Right kidney (tissue), 1 donor: ENCODE data around the gene RAB3A.

Experiments used
- DNase-seq: peaks from one replicate; pipeline ENCODE4 v3.0.0-alpha.2; 2016

Gene RAB3A

DNA sequence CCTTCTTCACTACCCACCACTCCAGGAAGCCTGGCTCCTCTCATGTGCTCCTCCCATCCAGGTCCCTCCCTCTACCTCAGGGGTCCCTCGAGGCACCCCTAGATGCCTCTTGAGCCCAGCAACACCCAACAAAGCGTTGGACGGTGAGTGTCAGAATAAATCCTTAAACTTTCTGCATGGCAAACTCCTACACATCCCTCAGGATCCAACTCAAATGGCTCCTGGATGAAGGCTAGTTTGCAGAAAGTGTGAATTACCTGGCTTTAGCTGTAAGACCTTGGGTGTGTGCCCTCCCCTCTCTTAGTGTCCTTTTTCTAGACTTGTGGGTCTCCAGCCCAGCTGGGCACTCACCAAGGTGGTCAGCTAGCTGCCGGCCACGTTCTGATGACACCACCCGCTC, 5.5 kb downstream of the RAB3A start:
- no peak for DNase-seq

DNA sequence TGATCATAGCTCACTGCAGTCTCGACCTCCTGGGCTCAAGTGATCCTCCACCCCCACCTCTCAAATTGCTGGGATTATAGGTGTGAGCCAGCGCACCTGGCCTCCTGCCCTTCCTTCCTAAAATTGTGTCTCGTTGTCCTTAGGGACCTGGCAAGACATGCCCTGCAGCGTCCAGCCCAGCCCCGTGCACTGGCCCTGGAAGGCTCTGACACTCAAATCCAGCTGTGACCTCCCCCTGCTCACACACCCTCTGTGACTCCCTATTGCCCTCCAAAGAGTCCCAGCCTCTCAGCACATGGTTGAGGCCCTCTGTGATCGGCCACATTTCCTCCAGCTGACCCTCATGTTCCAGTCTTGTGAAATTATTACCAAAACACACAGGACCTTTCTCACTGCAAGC, 5.9 kb downstream of the RAB3A start:
- no peak for DNase-seq

DNA sequence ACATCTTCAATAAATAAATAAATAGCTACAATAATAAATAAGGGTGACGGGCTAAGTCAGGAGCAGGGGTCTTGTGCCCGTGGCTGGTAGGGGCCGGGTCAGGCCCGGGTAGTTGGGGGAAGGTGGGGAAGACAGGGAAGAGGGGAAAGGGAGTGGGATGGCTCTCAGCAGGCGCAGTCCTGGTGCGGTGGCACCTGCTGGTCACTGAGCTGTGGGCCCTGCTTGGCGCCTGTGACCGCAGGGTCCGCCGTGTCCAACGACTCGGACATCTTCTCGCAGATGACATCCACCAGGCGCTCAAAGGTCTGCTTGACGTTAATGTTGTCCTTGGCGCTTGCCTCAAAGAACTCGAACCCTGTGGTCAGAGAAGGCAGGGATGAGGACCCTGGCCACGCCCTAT, 6.5 kb downstream of the RAB3A start:
- DNase-seq = no peak

DNA sequence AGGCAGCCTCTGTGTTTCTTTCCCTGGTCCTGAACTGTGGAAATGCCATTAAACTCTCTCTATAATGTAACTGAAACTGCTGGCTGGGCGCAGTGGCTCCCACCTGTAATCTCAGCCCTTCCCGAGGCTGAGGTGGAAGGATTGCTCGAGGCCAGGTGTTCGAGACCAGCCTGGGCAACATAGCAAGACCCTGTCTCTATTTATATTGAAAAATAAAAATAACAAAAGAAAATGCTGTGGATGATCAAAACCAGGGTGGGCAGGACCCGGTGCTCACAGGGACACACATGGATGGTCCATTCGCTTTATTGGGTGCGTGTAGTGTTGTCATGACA, 7.4 kb downstream of the RAB3A start:
- DNase-seq = no peak

- DNase-seq = no peak
Measured at GRCh38 chr19:18194554-18195238, 9.1 kb downstream of the RAB3A start.

- DNase-seq = no peak
Measured at GRCh38 chr19:18194181-18194530, 9.7 kb downstream of the RAB3A start.

DNA sequence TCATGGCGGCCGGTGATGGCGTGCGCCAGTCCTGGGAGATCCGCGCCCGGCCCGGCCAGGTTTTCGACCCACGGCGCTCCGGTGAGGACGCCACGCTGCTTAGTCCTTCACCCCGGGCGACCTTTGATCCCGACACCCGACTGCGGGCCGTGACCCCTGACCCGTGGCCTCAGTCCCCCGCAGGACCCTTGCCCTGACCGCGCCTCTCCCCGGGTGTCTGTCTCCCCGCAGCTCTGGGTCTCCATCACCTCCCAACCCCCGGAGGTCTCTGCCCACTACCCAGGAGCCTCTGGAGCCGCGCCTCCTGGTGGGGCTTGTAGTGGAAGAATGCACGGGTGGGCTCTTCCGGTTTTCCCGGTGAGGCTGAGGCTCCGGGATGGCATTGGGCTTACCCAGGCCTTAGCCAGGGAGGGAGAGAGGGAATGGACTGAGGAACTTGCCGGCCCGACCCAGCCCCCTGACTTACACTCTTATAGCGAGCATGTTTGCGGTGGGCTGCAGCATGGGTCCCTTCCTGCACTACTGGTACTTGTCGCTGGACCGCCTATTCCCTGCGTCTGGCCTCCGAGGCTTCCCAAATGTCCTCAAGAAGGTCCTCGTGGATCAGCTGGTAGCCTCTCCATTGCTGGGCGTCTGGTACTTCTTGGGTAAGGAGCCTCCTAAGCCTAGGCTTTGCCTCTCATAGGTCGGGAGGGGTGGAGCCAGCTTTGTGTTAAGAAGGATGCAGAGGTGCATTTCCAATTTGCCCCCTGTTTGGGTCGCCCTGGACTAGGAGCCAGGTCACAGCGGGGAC, 10.3 kb downstream of the RAB3A start:
- DNase-seq = no peak

- peak; percentile 91 for DNase-seq
Measured at GRCh38 chr19:18192673-18193387, 11.0 kb downstream of the RAB3A start, which contains the start of gene MPV17L2. MPV17L2 (plus strand) TSS chr19:18193218; CDS start chr19:18193282, 64 bp downstream.

GRCh38 chr19:18191640-18192062, 12.2 kb downstream of the RAB3A start:
- DNase-seq = no peak

DNA sequence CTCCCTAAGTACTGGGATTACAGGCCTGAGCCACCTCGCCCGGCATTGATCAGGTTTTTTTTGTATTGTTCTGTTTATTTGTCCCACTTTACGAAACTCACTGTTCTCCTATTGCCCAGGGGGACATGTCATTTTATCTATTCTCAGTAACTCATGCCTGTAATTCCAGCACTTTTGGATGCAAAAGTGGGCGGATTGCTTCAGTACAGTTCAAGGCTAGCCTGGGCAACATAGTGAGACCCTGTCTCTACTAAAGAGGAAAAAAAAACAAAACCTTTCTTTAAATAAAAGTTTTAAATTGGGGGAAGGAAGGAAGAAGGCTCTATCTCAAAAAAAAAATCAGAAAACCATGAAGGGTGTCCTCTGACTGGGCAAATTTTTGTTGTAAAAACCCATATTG, 13.6 kb downstream of the RAB3A start:
- DNase-seq = no peak

- DNase-seq = no peak
Measured at GRCh38 chr19:18185538-18185937, 18.3 kb downstream of the RAB3A start.

DNA sequence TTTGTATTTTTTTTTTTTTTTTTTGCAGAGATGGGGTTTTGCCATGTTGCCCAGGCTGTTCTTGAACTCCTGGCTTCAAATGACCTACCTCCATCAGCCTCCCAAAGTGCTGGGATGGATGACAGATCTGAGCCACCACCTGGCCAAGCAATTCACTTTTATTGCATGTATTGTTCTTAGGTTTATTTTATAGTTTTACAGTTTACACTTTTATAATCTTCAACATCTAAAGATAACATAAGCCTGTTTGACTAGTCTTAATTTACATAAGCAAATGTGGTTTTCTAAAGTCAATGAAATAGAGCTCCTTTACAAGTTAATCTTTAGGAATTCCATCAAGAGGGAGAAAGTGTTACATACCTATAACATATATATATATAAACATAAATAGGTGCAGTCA, 20.3 kb downstream of the RAB3A start:
- DNase-seq = no peak

DNA sequence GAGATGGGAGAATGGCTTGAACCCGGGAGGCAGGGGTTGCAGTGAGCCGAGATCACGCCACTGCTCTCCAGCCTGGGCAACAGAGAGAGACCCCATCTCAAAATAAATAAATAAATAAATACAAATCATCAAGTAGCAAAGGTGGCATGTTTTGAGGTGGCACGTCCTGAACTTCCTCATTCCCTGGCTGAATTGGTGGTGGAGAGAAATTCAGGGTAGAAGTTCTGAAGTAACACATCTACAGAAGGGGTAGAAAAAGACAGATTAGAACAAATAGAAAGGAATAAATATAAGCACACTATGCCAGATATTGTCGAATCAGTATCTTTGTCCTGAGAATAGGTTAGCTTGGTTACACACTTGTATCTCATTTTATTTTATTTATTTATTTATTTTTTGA, 23.9 kb downstream of the RAB3A start:
- no peak for DNase-seq

- no peak for DNase-seq
Measured at GRCh38 chr19:18176367-18177310, 27.2 kb downstream of the RAB3A start.

- DNase-seq = no peak
Measured at GRCh38 chr19:18174983-18175382, 28.9 kb downstream of the RAB3A start.

GRCh38 chr19:18173572-18174288, 30.1 kb downstream of the RAB3A start, which contains the start of gene IFI30:
IFI30 (plus strand) TSS chr19:18173813; CDS start chr19:18173842, 29 bp downstream.
- peak; percentile 58 for DNase-seq

- DNase-seq = no peak
Measured at GRCh38 chr19:18173054-18173571, 30.7 kb downstream of the RAB3A start.

- no peak for DNase-seq
Measured at GRCh38 chr19:18172331-18173053, 31.4 kb downstream of the RAB3A start.

DNA sequence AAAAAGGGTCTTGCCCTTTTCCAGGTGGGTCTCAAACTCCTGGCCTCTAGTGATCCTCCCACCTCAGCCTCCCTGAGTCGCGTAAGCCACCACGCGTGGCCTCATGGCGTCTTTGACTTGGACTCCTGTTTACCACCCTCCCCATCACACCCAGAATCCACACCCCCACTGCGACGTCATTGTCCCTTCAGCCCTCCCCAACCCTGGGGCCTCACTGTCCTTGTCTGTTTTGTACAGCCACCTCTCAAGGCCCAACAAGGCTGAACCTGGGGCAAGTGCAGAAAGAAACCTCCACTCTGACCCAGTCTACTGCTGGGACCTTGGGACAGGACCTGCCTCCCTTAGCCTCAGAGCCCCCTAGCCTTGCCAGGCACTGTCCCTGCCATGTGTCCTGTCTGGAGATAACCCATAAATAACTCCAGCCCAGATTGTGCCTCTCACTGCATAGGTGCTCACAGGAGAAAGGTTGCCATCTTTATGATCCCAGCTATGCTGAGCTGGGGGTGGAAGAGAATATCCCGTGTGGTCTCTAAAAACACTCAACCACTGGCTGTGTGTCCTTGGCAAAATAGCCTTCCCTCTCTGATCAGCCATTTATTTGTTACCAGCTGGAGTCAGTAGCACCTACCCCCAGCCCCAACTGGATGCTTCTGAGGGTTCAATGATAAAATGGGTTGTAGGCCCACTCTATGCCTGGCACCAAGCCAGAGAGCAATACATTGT, 32.1 kb downstream of the RAB3A start:
- DNase-seq = no peak
